Vagina (tissue), 2 donors: ENCODE data around the gene MS4A6A. TPM values are rescaled to one million over a fixed set of nuclear protein-coding genes. Genes with fewer than 3 reads are reported as not detected.

Source experiments
- DNase-seq, 2 donors: peaks; one replicate each; pipeline ENCODE4 v3.0.0-alpha.2; 2017; ENCODE audit errors: extremely low spot score in 2 of 2
- H3K27ac ChIP-seq: fragments of 200-600 bp; sonication (generic); one replicate; pipeline ENCODE4 v1.5.1; 2019
- H3K27me3 ChIP-seq: fragments of 200-600 bp; sonication (generic); one replicate; pipeline ENCODE4 v1.5.1; 2019
- H3K36me3 ChIP-seq, 2 donors: fragments of 200-600 bp; sonication (generic); one replicate each; pipeline ENCODE4 v1.5.1; 2017 to 2019
- H3K4me1 ChIP-seq: fragments of 200-600 bp; sonication (generic); one replicate; pipeline ENCODE4 v1.5.1; 2019
- H3K4me3 ChIP-seq, 2 donors: fragments of 200-600 bp; sonication (generic); 1 replicate in 1 of 2; 2 replicates in 1 of 2; pipeline ENCODE4 v1.5.1; 2016 to 2019
- H3K9me3 ChIP-seq: fragments of 200-600 bp; sonication (generic); one replicate; pipeline ENCODE4 v1.5.1; 2019
- CTCF ChIP-seq, 3 experiments: fragments of 450-650 bp in 2 of 3; fragments of 200-600 bp in 1 of 3; sonication (generic) in 1 of 3; IDR thresholded peaks; one replicate each; pipeline ENCODE4 v1.5.1; 2017 to 2019; ENCODE audit warnings: antibody characterized with exemption in 3 of 3, mild to moderate bottlenecking in 2 of 3, moderate library complexity in 2 of 3
- POLR2A ChIP-seq, 2 donors: fragments of 450-650 bp; IDR thresholded peaks; one replicate each; pipeline ENCODE4 v1.6.1; 2017; ENCODE audit warnings: antibody characterized with exemption in 2 of 2, mild to moderate bottlenecking in 2 of 2, moderate library complexity in 2 of 2
- POLR2AphosphoS5 ChIP-seq, 2 donors: sonication (generic); formaldehyde crosslinking; IDR thresholded peaks; one replicate each; pipeline ENCODE4 v1.9.0; 2017; ENCODE audit warnings: antibody characterized with exemption in 2 of 2, mild to moderate bottlenecking in 2 of 2, low read depth in 1 of 2; ENCODE audit not compliant: insufficient read depth in 1 of 2
- intact Hi-C: fragments of 100-400 bp; cut with DNase I; formaldehyde crosslinking; loops from one replicate; pipeline ENCODE4 v1.15.1; 2023
- total RNA-seq: library from RNA; depleted of rRNA; stranded (reverse); fragments of >200 nt; gene quantifications from one replicate; pipeline ENCODE4 v1.2.3, GENCODE V29; 2016

MS4A6A gene
- total RNA-seq, 1 donor from 2014 or later, result 30.7 TPM

- intact Hi-C loops, result no loop called here
- TF ChIP-seq POLR2AphosphoS5 (IDR thresholded peaks at IDR 0.05; ENCODE audit: insufficient read depth in 1 of 2, low read depth in 1 of 2), result no peak
- no peak for TF ChIP-seq CTCF (IDR thresholded peaks at IDR 0.05)
- TF ChIP-seq POLR2A (IDR thresholded peaks at IDR 0.05), result no peak
- no peak for DNase-seq
- Histone ChIP-seq H3K27ac (no peak overlapping the region), H3K27me3 (no peaks in the 10 kb centered on the region), H3K36me3 (no peaks in the 10 kb centered on the region), H3K4me1 (no peaks in the 10 kb centered on the region), H3K4me3 (no peak overlapping the region), H3K9me3 (no peaks in the 10 kb centered on the region)
These were observed 31.5 kb upstream of the MS4A6A start for GRCh38 chr11:60214386-60214785.

GRCh38 chr11:60211206-60211605, 28.3 kb upstream of the MS4A6A start:
- Histone ChIP-seq H3K27ac (no peak overlapping the region), H3K9me3 (no peaks in the 10 kb centered on the region), H3K36me3 (no peaks in the 10 kb centered on the region), H3K4me3 (no peak overlapping the region), H3K4me1 (no peaks in the 10 kb centered on the region), H3K27me3 (no peaks in the 10 kb centered on the region)
- DNase-seq, result no peak
- TF ChIP-seq CTCF (IDR thresholded peaks at IDR 0.05), result no peak
- TF ChIP-seq POLR2A (IDR thresholded peaks at IDR 0.05), result no peak
- TF ChIP-seq POLR2AphosphoS5 (IDR thresholded peaks at IDR 0.05; ENCODE audit: insufficient read depth in 1 of 2, low read depth in 1 of 2), result no peak
- intact Hi-C loops, result no loop called here

- no peak for DNase-seq
- no peaks in the 10 kb centered on the region for H3K4me1 ChIP-seq
- H3K27ac ChIP-seq, result no peak overlapping the region
- intact Hi-C loops, result no loop called here
- no peaks in the 10 kb centered on the region for H3K36me3 ChIP-seq
- no peak for TF ChIP-seq POLR2A (IDR thresholded peaks at IDR 0.05)
- TF ChIP-seq CTCF (IDR thresholded peaks at IDR 0.05), result no peak
- TF ChIP-seq POLR2AphosphoS5 (IDR thresholded peaks at IDR 0.05; ENCODE audit: insufficient read depth in 1 of 2, low read depth in 1 of 2), result no peak
- H3K9me3 ChIP-seq, result no peaks in the 10 kb centered on the region
- H3K4me3 ChIP-seq, result no peak overlapping the region
- no peaks in the 10 kb centered on the region for H3K27me3 ChIP-seq
These were observed 27.1 kb upstream of the MS4A6A start for GRCh38 chr11:60209977-60210376.

- TF ChIP-seq POLR2AphosphoS5 (IDR thresholded peaks at IDR 0.05; ENCODE audit: insufficient read depth in 1 of 2, low read depth in 1 of 2) (no peak), POLR2A (IDR thresholded peaks at IDR 0.05) (no peak), CTCF (IDR thresholded peaks at IDR 0.05) (no peak)
- Histone ChIP-seq H3K36me3 (no peaks in the 10 kb centered on the region), H3K4me3 (no peak overlapping the region), H3K27me3 (no peaks in the 10 kb centered on the region), H3K9me3 (no peaks in the 10 kb centered on the region), H3K27ac (no peak overlapping the region), H3K4me1 (no peaks in the 10 kb centered on the region)
- DNase-seq, result no peak
- intact Hi-C loops, result no loop called here
These were observed 26.1 kb upstream of the MS4A6A start for GRCh38 chr11:60208951-60209350.

- no peaks in the 10 kb centered on the region for H3K36me3 ChIP-seq
- intact Hi-C loops, result no loop called here
- H3K27ac ChIP-seq, result no peak overlapping the region
These were observed 25.4 kb upstream of the MS4A6A start for GRCh38 chr11:60208146-60208895.

More at GRCh38 chr11:60208146-60208895, 25.4 kb upstream of the MS4A6A start:
- H3K9me3 ChIP-seq, result no peaks in the 10 kb centered on the region
- no peak for TF ChIP-seq POLR2AphosphoS5 (IDR thresholded peaks at IDR 0.05; ENCODE audit: insufficient read depth in 1 of 2, low read depth in 1 of 2)
- no peak for TF ChIP-seq CTCF (IDR thresholded peaks at IDR 0.05)
- TF ChIP-seq POLR2A (IDR thresholded peaks at IDR 0.05), result no peak
- no peaks in the 10 kb centered on the region for H3K4me1 ChIP-seq
- H3K4me3 ChIP-seq, result no peak overlapping the region
- H3K27me3 ChIP-seq, result no peaks in the 10 kb centered on the region
- no peak for DNase-seq
